Stimulated activated naive CD4-positive, alpha-beta T cell treated with Interleukin-2 at 50 U/mL for 16 hours (primary cell): Measurements from ENCODE around the gene RASA3.
"Not testable (repeated sequence)": the region's sequence is repeated elsewhere in the genome, so short reads cannot be mapped to it uniquely, and the experiment has no call there.

Experiments used
- DNase-seq: peaks from one replicate; lab custom pipeline; 2025; lab: John Stamatoyannopoulos, UW

The RASA3 gene

GRCh38 chr13:114142137-114142550 lies 9.7 kb upstream of the RASA3 start:
- DNase-seq, result no peak

- DNase-seq, result no peak
Observed at GRCh38 chr13:114141261-114141996, 9.0 kb upstream of the RASA3 start.

GRCh38 chr13:114140906-114141250 lies 8.5 kb upstream of the RASA3 start:
- no peak for DNase-seq

DNA sequence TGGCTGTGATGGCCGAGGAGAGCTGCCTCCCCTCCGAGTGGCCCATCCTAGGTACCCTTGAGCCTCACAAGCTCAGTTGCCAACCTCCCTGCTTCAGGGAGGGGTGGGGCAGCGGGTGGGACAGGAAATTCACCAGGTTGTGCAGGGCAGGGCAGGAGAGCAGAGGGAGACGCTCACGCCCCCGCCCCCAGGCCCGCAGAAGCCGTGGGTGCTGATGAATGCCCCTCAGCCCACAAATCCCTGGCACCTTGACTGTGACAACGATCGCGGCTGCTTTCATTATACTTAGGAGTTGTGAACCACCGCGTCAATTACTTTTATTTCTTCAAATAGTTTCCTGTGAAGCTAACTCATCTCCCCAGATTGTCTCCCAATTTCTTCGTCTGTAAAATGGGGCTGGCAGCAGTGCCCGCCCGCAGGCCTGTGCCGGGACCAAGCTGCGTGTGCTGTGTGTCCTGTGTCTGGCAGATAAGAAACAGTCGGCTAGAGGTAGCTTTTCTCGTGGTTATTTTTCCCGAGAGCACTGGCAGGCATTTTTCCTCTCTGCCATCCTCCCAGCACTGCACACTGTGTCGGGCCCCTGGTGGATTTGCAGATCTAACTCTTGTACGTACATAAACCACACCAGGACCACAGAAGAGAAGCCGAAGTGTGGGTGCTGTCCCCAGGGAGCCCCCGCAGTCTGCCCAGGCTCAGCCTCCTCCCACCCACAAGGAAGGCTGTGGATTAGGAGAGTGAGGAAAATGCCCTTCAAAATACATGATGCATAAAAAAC lies 7.9 kb upstream of the RASA3 start:
- peak; percentile 29 for DNase-seq

- no peak for DNase-seq
Observed at GRCh38 chr13:114136576-114136975, 4.2 kb upstream of the RASA3 start.

GRCh38 chr13:114135731-114136171 lies 3.3 kb upstream of the RASA3 start:
- no peak for DNase-seq

- DNase-seq, result no peak
Observed at GRCh38 chr13:114134944-114135610, 2.7 kb upstream of the RASA3 start.

- DNase-seq, result no peak
Observed at GRCh38 chr13:114134111-114134943, 1.9 kb upstream of the RASA3 start.

GRCh38 chr13:114133552-114133951 lies 1.1 kb upstream of the RASA3 start:
- DNase-seq, result not testable (repeated sequence)

GRCh38 chr13:114133126-114133525 lies 703 bp upstream of the RASA3 start:
- not testable (repeated sequence) for DNase-seq

- DNase-seq, result peak; percentile 45
Observed at GRCh38 chr13:114131583-114132418, 622 bp downstream of the RASA3 start.

DNA sequence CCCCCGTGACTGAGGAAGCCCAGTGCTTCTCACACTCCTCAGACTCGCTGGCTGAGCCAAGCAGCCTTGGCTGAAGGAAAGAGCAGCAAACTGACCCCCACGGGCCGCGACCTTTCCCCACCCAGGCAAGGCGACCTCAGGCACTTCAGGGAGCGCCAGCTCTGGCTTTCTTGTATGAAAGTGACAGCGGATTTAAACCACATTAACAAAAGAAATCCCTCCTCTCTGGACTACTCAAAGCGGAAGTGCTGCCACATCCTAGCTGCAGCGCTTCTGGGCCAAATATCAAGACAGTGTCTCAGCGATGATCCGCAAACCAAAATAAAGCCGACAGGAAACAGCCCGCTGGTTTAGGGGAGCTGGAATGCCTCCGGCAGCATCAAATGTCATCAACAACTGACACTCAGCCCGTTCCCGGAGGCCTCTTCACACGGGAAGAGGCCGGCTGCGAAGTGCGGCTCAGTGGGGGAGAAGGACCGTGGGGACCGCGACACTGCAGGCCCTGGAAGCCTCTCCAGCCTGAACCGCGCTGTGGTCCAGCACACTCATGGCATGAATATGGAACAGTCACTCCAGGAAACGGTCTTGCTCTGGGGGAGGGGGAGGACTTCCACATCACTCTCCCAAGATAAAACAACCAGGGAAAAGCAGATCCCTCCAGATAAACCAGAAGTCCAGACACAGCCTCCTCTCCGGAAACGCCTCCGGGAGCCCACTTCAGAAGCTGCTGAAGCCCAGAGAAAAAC lies 1.4 kb downstream of the RASA3 start:
- DNase-seq, result peak; percentile 35

DNA sequence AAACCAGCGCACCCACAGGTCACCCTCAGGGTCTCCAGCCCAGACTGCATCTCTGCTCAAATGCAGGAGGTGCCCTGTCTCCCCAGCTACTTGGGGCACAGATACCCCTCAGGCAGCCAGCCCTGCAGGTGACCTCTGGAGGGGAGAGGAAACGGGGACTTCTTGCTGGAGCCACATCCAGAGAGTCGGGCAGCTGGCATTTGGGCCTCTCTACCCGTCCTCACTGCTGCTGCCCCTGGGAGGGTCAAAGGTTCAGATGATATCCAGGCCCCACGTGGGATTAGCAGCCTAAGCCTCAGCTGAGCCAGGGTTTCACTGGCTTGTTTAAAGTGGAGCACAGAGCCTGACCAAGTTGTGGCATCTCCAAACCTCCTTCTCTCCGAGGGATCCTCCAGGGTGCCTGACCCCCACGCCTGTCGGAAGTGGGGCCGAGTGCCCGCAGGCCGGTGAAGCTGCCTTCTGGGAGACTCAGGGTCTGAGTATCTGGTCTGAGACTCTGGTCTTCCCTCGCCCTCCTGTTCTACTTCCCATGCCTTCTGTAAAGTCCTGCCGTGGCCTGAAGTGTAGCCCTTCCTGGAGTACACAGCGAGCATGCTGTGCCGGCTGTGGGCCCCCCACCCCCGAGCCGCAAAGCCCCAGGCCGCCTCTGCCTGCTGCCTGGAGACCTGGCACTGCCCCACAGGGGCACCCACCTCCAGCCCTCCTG lies 2.1 kb downstream of the RASA3 start:
- DNase-seq, result no peak

GRCh38 chr13:114129649-114130062 lies 2.8 kb downstream of the RASA3 start:
- DNase-seq, result peak; percentile 41

DNA sequence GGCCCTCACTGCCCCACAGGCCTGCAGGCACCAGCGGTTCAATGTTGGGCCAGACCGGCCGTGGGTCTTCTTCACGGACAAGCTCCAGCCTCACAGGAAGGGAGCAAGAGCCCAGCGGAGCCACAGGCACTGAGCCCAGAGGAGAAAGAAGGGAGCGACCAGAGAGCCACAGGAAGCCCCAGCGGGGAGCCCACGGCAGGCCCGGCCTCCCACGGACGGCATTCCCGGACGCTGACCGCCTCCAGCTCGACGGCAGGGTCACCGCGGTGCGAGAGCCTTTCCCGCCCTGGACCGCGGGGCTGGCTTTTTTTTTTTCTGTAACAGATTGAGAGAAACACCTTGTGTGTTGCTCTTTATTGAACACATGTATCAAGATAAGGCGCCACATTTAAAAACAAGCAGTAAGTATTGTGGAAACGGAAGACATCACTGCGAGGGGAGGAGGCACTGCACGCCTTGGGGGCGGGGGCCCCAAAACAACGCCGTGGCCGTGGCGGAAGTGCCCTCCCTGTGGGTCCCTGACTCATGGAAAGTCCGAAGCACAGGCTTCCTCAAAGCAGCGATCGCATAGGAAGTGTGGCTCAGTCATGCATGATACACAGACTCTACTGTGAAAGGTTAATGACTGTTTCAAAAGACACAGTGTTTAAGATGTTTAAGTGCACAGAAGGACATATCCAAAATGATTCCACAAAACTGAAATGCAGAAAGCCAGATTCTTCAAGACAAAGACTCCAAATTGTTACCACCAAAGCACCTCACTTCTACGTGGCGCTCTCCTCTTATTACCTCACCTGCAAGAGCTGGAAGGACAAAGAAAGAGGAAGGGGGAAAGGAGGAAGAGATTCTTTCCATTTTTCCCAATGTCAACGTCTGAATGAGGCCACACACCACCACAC lies 3.5 kb downstream of the RASA3 start:
- peak; percentile 93 for DNase-seq

DNA sequence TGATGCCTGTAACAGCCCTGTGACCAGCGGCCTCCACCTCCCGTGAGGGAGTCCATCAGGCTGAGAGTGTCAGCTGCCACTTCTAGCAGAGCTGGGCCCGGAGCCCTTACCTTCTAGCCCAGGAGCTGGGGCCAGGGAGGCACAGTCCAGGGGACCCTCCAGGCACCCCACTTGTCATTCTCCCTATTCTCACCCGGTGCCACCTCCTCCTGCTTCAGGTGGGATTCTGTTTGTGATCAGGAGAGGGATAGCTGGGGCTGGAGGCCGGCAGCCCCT lies 4.1 kb downstream of the RASA3 start:
- DNase-seq, result no peak

DNA sequence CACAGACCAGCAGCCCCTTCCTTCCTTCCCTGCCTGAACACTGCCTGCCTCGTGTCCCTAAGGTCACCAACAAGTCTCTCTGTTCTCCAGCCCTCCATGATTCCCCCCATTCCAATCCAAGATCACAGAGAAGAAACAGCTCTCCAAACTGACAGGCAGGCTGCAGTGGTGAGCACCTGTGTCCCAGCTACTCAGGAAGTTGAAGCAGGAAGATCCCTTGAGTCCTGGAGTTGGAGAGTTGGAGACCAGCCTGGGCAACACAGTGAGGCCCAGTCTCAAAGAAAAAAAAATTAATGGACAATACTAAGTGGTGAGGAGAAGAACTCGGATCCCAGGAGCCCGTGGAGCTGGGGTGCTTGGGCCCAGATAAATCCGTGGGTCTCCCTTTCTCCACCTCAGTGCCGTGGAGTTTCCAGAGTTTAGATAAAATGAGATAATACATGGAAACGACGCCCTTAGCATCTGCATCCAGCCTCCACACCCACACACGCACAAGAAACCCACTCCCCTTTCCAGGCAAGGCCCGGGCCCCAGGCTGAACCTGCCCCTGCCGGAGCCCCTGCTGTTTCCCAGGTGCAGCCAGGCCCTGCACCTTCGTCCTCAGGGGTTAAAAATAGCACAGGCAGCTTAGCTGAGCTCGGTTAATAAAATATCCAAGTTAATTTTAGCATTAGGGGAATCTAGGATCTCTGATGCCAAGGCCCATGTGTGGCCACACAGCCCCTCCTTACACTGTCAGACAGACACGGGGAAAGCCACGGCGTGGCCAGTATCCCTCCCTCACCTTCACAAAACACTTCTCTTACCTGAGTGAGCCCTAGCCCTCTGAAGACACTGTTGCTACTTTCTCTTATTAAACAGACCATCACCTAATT lies 4.7 kb downstream of the RASA3 start:
- no peak for DNase-seq
